HG02943 (cell line): ENCODE results near the gene TRMT10A.
"Not testable (repeated sequence)": the region's sequence is repeated elsewhere in the genome, so short reads cannot be mapped to it uniquely, and the experiment has no call there.

ENCODE experiments used
- ATAC-seq: cut with Tn5 transposase; IDR thresholded peaks from one replicate; pipeline ENCODE4 v1.9.1; 2021; ENCODE audit warnings: mild to moderate bottlenecking, low read depth, moderate library complexity; ENCODE audit not compliant: unreplicated experiment

TRMT10A gene

DNA sequence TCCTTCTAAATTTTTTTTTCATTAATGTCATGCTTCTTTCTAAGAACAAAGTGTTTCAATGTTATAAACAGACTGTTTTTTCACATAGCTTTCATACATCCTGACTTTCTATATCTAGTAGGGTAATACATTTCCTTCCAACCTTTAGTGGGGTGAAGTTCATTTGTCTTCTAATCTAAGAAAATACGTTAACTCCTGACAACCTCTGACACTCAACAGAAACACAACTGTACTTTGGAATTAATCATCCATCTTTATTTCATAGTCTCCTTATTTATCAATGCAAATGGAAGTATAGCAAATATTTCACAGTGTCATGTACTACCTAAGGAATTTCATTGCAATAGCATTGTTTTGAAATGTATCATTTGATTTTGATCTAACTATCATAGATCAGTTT is 8.0 kb upstream of the TRMT10A start:
- ATAC-seq = no peak

DNA sequence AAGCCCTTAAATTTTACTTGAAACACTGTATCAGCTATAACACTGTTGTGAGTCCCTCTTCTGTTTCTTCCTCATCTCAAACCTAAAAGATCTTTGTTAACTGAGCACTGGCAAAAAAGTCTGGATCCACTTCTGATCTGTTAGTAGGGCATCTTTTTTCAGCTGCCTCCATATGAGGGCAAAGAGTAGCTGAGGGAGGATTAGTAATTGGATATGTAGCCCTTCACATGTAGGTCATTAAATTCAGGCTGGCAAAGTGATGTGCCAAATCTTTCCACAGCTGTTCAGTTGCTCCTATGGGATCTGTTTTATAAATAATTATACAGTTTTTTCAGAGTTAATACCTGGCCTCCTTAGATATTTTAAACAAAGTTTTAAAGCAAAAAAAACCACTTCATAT is 1.1 kb upstream of the TRMT10A start:
- ATAC-seq = no peak

DNA sequence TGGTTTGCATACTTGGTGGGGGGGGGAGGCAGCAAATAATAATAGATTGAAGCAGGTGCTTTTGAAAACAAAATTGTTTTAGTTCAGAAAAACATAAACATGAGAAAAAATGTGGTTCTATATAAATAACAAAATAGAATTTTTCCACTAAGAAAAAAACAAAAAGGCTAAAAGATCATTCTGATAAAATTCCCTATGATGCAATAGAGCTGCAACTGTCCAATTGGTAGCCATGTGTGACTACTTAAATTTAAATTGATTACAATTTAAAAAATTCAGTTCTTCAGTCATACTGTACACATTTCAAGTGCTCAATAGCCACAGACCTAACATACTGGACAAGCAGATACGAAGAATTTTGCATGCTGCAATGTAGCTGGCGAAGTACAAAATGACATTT is 11.0 kb downstream of the TRMT10A start:
- ATAC-seq = no peak

DNA sequence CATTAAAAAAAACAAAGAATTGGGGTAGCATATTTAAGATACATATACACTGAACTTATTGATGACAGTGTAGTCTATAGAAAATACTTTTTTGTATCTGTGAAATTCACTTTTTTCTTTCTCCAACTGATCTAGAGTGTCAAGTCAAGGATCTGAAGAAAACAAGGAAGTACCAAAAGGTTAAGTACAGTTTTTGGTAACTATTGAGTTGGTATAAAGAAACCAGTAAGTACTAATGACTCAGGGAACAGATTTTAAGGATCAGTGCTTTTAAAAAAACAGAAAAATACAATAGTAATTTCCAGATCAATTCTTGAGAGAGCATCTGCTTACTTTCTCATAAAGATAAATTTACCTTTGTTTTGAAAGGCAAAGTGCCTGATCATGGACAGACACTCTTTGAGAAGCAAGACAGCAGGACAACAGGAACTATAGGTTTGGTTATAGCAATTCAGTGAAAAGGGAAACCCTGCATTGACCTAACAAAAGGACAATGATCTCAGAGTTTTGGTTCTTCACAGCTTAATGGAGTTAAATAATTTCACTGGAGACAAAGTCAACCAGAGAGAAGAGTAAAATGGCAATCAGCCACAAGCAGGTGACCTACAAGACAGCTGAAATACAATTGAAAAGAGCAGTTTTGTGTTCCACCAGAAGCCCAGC is 23.4 kb downstream of the TRMT10A start:
- no peak for ATAC-seq

DNA sequence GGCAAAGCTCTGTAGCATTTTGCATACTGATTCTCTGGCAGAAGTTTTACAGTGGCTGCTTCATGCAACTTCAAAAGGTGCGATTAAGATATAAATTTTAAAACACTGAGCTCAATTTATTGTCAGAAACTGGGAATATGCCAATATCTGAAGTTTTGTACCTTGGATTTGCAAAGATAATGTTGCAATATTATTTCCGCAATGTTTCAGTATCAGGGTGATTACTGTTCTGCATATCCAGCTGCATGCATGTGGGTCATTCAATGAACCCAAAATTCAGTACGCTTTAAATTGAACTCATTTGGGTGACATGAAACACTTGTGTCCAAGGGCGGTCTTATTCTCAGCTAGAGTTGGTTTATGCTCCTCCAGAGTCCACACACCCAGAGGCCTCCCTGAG is 26.2 kb downstream of the TRMT10A start:
- no peak for ATAC-seq

DNA sequence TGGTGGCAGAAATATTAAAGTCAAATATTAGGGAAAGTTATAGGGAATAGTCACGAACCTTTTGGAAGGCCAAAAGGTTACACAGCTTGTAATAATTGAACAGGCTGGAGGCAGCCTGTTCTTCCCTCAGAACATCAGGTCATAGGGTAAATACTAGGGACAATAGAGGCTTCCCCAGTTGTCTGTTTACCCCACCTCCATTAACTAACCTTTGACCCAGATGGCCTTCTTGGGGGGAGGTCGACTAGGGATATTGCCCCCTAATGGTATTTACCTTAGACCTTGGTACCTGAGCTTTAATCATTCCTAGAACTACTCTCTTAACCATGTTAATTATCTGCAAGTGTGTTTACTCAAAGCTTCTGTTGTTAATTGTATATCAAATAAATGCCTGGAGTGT is 27.0 kb downstream of the TRMT10A start:
- ATAC-seq = no peak

DNA sequence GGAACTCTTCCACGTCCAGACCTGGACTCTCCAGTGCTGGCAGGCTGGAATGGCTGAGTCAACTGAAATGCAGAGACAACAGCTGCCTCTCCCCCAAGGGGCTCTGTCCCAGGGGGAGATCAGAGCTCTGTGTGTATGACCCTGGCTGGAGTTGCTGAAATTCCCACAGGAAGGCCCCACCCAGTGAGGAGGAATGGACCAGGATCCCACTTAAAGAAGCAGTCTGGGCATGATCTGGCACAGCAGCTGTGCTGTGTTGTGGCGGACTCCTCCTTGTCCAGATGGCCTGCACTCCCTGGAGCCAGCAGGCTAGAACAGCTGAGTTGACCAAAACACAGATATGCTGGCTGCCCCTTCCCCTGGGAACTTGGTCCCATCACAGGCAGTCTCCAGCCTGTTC is 27.6 kb downstream of the TRMT10A start:
- ATAC-seq = no peak

DNA sequence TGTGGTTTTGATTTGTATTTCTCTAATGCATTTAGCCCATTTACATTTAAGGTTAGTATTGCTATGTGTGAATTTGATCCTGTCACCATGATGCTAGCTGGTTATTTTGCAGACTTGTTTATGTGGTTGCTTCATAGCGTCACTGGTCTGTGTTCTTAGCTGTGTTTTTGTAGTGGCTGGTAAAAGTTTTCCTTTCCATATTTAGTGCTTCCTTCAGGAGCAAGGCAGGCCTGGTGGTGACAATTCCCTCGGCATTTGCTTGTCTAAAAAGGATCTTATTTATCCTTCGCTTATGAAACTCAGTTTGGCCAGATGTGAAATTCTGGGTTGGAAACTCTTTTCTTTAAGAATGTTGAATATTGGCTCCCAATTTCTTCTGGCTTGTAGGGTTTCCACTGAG is 29.1 kb downstream of the TRMT10A start:
- ATAC-seq = not testable (repeated sequence)

DNA sequence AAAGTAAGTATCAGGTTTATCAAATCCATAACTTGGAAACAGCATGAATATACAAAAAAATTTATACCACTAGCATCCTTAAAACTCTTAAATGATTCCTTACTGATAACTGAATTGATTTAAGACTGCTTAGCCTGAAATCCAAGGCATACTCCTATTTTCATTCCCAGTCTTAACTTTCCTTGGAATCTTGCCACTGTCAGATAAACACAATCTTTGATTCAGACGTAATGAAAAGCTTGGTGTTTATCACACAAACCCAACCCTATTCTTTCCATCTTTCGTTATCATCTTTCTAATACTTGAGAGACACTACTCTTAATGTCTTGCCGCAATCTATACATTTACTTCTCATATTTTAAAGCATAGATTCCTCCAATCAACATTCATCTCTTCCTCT is 33.9 kb downstream of the TRMT10A start:
- no peak for ATAC-seq

DNA sequence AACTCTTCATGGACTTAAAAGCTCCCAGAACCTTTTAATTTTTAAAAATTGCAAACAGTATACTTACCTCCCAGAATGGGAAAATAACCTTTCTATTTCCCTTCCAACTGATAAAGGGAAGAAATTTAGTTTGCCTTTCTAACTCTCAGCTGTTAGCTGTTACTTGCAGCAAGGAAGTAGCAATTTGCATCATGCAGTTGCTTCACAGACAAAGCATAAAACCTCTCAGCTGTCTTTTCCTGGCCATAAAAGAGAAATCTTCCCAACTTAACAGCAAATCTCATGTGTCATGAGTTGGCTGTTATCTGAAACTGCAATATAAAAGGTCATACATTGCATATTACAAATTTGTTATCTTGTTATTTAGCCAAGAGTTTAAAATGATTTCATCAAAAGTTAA is 34.6 kb downstream of the TRMT10A start:
- no peak for ATAC-seq

DNA sequence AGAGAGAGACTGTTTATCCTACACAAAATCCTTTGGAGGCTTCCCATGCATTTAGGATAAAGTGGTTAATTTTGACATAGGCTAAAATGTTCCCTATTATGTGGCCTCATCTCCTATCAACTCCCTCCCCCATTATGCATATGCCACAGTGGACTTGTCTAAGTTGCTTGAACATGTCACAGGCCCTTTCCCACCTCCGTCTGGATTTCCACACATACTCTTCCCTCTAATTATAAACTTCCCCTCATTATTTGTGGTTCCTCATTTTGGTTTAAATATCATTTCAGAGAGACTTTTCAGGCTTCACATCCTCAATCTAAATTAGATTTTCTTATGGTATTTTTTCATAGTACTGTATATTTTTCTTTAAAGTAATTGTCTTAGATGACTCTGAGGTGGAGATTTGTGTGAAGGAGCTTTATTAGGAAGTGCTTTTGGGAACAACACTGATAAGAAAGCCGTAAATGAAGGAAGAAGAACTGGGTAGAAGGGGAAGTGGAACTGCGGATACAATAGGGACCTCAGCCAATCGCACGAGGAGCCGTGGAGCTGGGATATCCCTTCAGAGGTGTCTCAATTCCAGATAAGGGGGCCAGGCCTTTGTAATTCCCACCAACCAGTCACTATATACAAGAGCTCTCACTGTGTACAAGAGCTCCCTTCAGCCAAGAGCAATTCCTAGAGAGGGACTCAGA is 45.1 kb downstream of the TRMT10A start:
- no peak for ATAC-seq

DNA sequence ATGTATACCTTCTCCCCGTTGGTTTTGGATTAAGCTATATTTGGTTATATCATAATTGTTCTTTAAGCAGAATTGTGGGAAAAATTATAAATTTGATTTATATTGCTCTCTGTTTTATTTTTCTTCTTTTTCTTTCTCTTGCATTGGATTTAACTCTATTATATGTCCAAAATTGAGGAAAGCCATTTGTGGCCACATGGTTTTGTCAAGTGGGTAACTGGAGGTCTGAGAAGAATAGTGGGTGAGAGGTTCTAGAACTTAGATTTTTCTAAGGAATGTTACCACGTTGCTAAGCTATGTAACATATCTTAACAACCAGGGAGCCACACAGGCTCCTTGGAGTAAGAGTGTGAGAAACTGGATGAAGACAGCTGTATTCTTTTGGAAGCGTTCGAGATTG is 53.1 kb downstream of the TRMT10A start, which contains the start of gene C4orf17:
TSS of gene C4orf17 (plus strand) at position 301 of the 400 bp plus-strand sequence. CDS start 2,061 bp downstream, outside the sequence.
- no peak for ATAC-seq

DNA sequence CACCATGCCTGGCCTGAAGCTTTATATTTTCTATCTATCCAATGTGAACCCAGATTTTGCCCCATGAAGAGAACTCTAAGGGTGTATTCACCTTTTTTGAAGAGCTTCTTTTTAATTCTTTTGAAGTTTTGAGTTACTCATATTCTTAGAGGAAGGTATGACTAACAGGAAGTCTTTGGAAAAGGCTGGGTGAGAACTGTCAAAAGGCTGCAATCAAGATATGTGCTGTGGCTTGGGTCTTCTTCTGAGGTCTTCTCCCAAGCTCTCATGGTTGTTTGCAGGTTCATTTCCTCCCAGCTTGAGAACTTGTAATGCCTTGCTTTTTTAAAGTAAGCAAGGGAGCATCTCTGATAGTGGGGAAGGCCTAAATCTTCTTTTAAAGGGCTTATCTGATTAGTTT is 56.1 kb downstream of the TRMT10A start:
- no peak for ATAC-seq

DNA sequence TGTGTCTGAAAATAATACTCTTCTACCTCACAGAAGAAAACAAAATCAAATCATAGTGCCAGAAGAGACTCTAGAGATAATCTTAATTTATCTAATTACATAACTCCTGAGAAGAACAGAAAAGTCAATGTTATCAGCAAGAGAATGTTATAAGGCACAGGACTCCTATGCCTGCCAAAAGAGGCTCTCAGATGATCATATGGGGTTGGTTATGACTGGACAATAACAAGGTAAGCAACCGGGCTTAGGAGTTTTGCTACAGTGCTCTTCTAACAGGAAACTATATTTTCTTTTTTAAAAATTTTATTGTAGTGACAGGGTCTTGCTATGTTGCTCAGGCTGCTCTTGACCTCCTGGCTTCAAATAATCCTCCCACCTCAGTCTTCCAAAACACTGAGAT is 56.5 kb downstream of the TRMT10A start:
- no peak for ATAC-seq

DNA sequence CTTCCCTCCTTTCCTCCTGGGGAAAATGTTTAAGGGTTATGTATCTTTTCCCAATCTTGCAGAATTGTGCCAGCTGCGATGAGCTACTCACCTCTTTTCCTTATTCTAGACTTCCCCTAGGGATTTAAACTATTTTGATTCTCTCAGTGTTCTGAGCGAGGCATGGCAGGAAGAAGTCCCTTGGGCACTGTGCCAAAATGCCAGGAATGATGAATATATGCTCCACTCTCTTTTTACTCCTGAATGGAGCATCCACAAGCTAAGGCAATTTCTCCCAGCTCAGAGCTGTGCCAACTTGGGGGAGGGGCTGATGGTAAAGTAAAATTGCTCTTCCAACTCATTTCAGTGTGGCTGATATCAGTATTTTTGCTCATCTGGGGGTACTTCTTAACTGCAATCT is 57.1 kb downstream of the TRMT10A start:
- ATAC-seq = no peak

DNA sequence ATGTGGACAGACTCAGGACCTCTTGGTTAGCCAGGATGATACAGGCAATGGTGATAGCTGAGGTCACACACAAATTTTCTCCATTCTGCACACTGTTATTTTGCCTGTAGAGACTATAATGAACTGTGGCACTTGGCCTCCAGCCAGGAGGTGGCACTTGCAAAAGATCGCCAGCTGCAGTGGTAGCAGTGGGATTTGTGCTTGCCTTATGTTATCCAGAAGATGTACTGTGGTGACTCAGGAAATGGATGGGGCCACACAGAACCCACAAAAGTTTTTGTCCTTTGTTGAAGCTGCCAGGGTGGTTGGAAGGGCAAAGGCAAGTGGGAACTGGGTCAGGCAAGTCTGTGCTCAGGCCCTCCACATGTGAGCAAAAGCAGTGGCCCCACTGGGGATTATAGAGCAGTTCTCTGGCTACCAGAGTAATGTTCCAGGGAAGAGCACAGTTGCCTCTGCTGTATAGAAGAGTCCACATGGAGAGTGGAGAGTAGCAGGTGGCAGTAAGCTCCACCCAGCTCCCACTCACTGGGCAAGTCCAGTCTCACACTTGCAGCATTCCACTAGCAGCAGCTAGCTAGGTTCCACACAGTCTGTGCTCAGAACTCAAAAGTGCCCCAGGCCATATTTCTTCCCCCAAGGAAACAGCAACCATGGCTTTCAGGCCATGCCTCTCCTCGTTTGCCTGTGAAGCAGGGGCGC is 58.9 kb downstream of the TRMT10A start:
- ATAC-seq = no peak
